CD4-positive, alpha-beta T cell treated with Interleukin-6 for 4 hours (primary cell): ENCODE data around the gene AVPI1.
"Not testable (repeated sequence)": the region's sequence is repeated elsewhere in the genome, so short reads cannot be mapped to it uniquely, and the experiment has no call there.

Source experiments
- DNase-seq: peaks from one replicate; pipeline ENCODE4 v3.0.0-alpha.2; 2020; ENCODE audit warnings: mixed read lengths

The AVPI1 gene

DNA sequence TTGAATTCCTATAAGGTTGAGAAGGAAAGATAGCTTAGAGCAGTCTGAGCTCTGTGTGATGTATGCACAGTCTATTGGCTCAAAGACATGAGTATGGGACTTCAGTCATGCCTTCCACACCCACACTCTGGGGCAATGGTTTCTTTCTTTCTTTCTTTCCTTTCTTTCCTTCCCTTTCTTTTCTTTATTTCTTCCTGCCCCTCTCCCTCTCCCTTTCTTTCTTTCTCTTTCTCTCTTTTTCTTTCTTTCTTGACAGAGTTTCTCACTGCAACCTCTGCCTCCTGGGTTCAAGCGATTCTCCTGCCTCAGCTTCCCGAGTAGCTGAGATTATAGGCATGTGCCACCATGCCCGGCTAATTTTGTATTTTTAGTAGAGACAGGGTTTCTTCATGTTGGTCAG lies 48.0 kb downstream of the AVPI1 start:
- not testable (repeated sequence) for DNase-seq

GRCh38 chr10:97635577-97635976 lies 51.5 kb downstream of the AVPI1 start:
- no peak for DNase-seq

DNA sequence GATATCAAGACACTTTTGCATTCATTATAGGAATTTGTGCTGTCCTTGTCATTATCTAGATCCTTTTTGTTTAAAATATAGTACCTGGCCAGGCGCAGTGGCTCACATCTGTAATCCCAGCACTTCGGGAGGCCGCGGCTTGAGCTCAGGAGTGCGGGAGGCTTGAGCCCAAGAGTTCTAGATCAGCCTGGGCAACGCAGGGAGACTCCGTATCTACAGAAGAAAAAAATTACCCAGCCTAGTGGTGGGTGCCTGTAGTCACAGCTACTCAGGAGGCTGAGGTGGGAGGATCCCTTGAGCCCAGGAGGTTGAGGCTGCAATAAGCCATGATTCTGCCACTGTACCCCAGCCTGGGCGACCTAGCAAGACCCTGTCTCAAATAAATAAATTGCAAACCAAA lies 53.1 kb downstream of the AVPI1 start:
- DNase-seq = peak; percentile 2

GRCh38 chr10:97632949-97633884 lies 53.8 kb downstream of the AVPI1 start, which contains the start of gene MORN4:
Gene MORN4, minus strand, starts transcription at chr10:97633500. Its CDS starts 13,847 bp downstream, at chr10:97619653.
- DNase-seq = peak; percentile 92

DNA sequence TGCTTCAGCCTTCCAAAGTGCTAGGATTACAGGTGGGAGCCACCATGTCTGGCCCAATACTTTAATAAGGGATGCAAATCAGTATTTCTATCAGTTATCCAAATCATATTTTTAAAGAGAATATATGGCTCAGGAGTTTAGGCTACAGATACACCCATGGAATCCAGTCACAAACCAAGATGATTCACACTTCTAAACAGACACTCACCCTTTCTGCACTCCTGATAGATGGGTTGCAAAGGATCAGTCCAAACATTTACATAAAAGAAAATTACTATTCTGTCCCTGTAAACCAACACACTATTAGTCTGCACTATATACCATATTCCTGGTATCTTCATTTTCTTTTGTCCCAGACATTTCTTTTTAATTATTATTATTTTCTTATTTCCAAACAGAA lies 55.9 kb downstream of the AVPI1 start:
- no peak for DNase-seq

DNA sequence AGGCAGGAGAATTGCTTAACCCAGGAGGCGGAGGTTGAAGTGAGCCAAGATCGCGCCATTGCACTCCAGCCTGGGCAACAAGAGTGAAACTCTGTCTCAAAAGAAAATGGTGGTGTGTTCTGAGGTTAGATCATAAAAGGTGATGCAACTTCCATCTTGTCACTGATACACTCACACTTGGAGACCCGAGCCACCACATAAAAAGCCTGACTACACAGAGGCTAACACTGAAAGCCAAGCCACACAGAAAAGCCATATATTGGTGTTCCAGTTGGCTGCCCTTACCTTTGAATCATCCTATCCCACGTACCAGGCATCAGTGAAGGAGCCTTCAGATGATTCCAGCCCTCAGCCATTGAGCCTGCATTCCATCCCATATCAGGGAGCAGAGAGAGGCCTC lies 57.8 kb downstream of the AVPI1 start:
- no peak for DNase-seq

DNA sequence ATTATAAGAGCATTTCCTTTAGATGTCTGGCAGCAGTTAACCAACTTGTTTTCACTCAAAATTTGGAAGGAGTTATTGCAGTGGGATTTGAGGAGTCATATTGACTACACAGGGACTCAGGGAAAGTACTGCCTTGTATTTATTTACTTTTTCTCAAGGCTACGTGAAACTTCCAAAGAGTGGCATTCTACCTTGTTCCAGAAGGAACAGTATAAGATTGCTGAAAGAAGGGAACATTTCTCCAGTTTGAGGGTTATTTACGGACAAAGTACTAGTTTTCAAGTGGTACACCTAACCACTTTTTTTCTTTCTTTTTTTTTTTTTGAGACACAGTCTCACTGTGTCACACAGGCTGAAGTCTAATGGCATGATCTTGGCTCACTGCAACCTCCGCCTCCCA lies 58.8 kb downstream of the AVPI1 start:
- DNase-seq = no peak

DNA sequence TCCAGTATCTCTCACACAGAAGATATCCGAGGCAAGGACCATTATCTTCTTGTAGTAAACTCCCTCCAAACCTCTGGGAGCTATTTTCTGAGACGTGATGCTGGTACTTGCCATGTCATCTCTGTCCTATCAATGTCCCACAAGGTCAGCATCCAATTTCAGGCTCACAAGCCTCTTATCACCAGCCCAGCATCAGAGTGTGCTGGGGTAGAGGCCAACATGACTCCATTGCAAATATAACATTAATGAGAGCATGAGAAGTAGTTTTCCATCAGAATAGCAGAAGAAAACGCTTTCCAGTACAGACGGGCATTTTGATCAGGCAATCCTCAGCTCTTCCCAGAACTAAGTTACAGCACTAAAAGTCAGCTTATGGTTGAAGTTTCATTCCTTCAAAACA lies 59.3 kb downstream of the AVPI1 start:
- DNase-seq = no peak
